OCI-LY3 (cell line): ENCODE data around the gene CNGB1.

ENCODE experiments used
- CTCF ChIP-seq: fragments of 200-600, 300-600 bp; sonication (generic); IDR thresholded peaks from 2 replicates; pipeline ENCODE4 v1.5.1; 2014; ENCODE audit warnings: antibody characterized with exemption, low read length, low read depth
- EZH2phosphoT487 ChIP-seq: fragments of 200-600 bp; shearing (Covaris generic); IDR thresholded peaks from 2 replicates; pipeline ENCODE4 v1.6.1; 2018; ENCODE audit warnings: antibody characterized with exemption, mixed run types, low read depth

- TF ChIP-seq CTCF (no peak), EZH2phosphoT487 (no peak)
These were observed 52.5 kb downstream of the CNGB1 start for GRCh38 chr16:57918444-57918843.
